Neural crest cell (in vitro differentiated cells): ENCODE data around the gene TSPAN18. TPM values are rescaled to one million over a fixed set of nuclear protein-coding genes. Genes with fewer than 3 reads are reported as not detected.
A peak's percentile ranks its signal among the peaks of the same experiment; 100 is the strongest.

ENCODE experiments used
- DNase-seq: peaks from one replicate; pipeline ENCODE4 v3.0.0; 2021; ENCODE audit warnings: low read depth, mixed read lengths, low spot score
- H3K27ac Mint-ChIP-seq: one replicate; pipeline ENCODE4 v1.8.0; 2021; ENCODE audit warnings: mild to moderate bottlenecking, mixed read lengths; ENCODE audit not compliant: unreplicated experiment
- H3K27me3 Mint-ChIP-seq: 2 replicates; pipeline ENCODE4 v1.8.0; 2021; ENCODE audit warnings: low read depth, mild to moderate bottlenecking, mixed read lengths
- H3K36me3 Mint-ChIP-seq: 2 replicates; pipeline ENCODE4 v1.8.0; 2021; ENCODE audit warnings: low read depth, mild to moderate bottlenecking, mixed read lengths
- H3K4me1 Mint-ChIP-seq: 2 replicates; pipeline ENCODE4 v1.8.0; 2021; ENCODE audit warnings: mixed read lengths
- H3K4me3 Mint-ChIP-seq: one replicate; pipeline ENCODE4 v1.8.0; 2021; ENCODE audit warnings: mild to moderate bottlenecking, mixed read lengths
- H3K9me3 Mint-ChIP-seq: 2 replicates; pipeline ENCODE4 v1.8.0; 2021; ENCODE audit warnings: mixed read lengths
- CTCF ChIP-seq: fragments of 200-600 bp; sonication (generic); conservative IDR thresholded peaks from 2 replicates; pipeline ENCODE4 v1.5.0; 2021; ENCODE audit warnings: antibody characterized with exemption, mild to moderate bottlenecking
- total RNA-seq: library from RNA; stranded (reverse); gene quantifications from 2 replicates; pipeline ENCODE4 v1.2.1, GENCODE V29; 2021

The TSPAN18 gene
- total RNA-seq, 1 donor from 2014 or later, result 125 TPM

- no peak for TF ChIP-seq CTCF
- Mint-ChIP-seq H3K36me3 (peaks cover 17% of the 10 kb centered on the region), H3K9me3 (peaks cover 3% of the 10 kb centered on the region), H3K27me3 (no peaks in the 10 kb centered on the region), H3K27ac (no peak overlapping the region), H3K4me1 (peaks cover 49% of the 10 kb centered on the region), H3K4me3 (no peak overlapping the region)
- DNase-seq, result no peak
Measured at GRCh38 chr11:44754876-44755555, 28.3 kb downstream of the TSPAN18 start.

- Mint-ChIP-seq H3K4me3 (no peak overlapping the region), H3K27ac (no peak overlapping the region)
Measured at GRCh38 chr11:44755556-44756523, 29.1 kb downstream of the TSPAN18 start.

GRCh38 chr11:44758983-44759382 is 32.2 kb downstream of the TSPAN18 start:
- no peak for TF ChIP-seq CTCF
- Mint-ChIP-seq H3K27me3 (no peaks in the 10 kb centered on the region), H3K9me3 (peaks cover 3% of the 10 kb centered on the region), H3K4me3 (no peak overlapping the region), H3K4me1 (peaks cover 43% of the 10 kb centered on the region), H3K27ac (no peak overlapping the region), H3K36me3 (peaks cover 13% of the 10 kb centered on the region)
- no peak for DNase-seq

More at GRCh38 chr11:44755556-44756523, 29.1 kb downstream of the TSPAN18 start:
- DNase-seq, result no peak
- Mint-ChIP-seq H3K36me3 (peaks cover 17% of the 10 kb centered on the region), H3K4me1 (peaks cover 48% of the 10 kb centered on the region), H3K9me3 (peaks cover 3% of the 10 kb centered on the region), H3K27me3 (no peaks in the 10 kb centered on the region)
- TF ChIP-seq CTCF, result no peak

GRCh38 chr11:44759743-44760476 is 33.1 kb downstream of the TSPAN18 start:
- TF ChIP-seq CTCF, result no peak
- no peaks in the 10 kb centered on the region for H3K27me3 Mint-ChIP-seq
- DNase-seq, result no peak
- H3K4me3 Mint-ChIP-seq, result no peak overlapping the region
- peaks cover 36% of the 10 kb centered on the region for H3K4me1 Mint-ChIP-seq
- peaks cover 3% of the 10 kb centered on the region for H3K9me3 Mint-ChIP-seq
- peak overlapping the region; percentile 2 for H3K27ac Mint-ChIP-seq
- H3K36me3 Mint-ChIP-seq, result peaks cover 13% of the 10 kb centered on the region

- TF ChIP-seq CTCF, result no peak
- Mint-ChIP-seq H3K27me3 (no peaks in the 10 kb centered on the region), H3K9me3 (peaks cover 3% of the 10 kb centered on the region), H3K4me3 (no peak overlapping the region), H3K4me1 (peaks cover 36% of the 10 kb centered on the region), H3K27ac (no peak overlapping the region), H3K36me3 (peaks cover 13% of the 10 kb centered on the region)
- no peak for DNase-seq
Measured at GRCh38 chr11:44760477-44760872, 33.7 kb downstream of the TSPAN18 start.
